GM19324 (cell line): ENCODE measurements around the gene LIMA1.
"Not testable (repeated sequence)": the region's sequence is repeated elsewhere in the genome, so short reads cannot be mapped to it uniquely, and the experiment has no call there.

Source experiments
- ATAC-seq: cut with Tn5 transposase; IDR thresholded peaks from one replicate; pipeline ENCODE4 v1.9.1; 2021; ENCODE audit warnings: mild to moderate bottlenecking, moderate library complexity; ENCODE audit not compliant: unreplicated experiment, low FRiP score

Gene LIMA1

DNA sequence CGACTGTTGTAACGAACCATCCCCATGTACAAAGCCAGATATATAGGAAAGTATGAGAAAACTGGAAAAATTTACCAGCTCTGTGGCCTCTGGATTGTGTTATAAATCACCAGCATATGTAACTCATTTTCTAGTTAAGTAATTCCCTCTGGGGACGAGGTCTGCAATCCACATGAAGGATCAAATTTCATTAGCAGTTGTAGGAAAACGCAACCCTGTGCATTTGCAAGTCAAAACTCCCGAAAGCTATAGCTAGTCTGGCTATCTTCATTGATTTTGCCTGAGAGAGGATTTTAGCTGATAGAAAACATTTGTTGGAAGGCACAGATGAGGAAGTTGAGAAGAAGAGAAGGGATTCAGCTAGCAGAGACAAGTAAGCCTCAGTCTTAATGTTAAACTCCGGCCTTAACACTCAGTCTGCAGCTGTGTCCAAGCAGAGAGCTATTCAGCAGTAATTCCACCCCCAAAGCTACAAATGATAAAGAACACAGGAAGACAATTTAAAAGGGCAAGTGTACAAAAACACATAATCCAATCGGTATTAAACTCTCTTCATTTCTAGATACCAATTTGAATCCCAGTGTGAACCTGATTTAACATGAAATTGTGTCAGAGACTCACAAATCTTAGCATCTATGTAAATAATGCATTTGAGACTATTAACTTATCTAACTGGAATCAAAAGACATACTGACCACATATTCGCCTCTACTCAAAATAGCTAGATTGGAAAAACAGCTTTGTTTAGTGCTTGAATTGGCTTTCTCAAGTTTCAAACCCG lies 61.9 kb downstream of the LIMA1 start:
- no peak for ATAC-seq

GRCh38 chr12:50220363-50220995 lies 62.8 kb downstream of the LIMA1 start:
- ATAC-seq = no peak

- no peak for ATAC-seq
Measured at GRCh38 chr12:50219544-50219943, 63.8 kb downstream of the LIMA1 start.

- not testable (repeated sequence) for ATAC-seq
Measured at GRCh38 chr12:50219001-50219400, 64.3 kb downstream of the LIMA1 start.

DNA sequence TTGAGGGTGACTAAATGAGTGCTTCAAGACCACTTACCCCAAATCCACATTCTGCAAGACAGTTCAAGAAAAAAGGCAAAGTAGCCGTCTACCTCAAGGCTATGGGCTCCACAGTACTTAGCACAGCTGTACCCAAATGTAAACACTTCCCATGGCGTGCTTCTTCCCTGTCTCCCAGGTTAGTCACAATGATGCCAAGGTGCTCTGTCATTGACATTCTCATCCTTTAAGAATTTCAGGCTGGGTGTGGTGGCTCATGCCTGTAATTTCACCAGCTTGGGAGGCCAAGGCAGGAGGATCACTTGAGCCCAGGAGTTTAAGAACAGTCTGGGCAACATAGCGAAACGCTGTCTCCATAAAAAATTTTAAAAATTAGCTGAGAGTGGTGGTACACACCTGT lies 64.9 kb downstream of the LIMA1 start:
- ATAC-seq = no peak

DNA sequence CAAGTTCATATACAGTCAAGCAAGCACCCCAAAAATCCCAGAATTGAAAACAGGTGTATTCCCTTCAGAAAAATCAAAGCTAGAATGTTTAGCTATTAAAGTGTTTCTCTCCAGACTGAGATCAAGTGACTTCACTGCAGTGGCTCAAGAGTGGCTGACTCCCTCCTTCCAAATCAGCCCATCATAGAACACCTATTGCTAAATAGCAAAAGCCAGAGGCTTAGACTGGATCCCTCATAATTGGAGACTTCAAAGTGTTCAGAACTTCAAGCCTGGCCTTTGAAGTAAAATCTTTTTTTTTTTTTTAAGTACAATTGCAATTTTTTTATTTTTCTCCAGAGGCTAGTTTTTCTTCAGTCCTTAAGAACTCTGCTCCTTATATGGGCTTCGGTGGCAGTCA lies 66.1 kb downstream of the LIMA1 start:
- ATAC-seq = no peak

GRCh38 chr12:50215033-50215432 lies 68.3 kb downstream of the LIMA1 start:
- ATAC-seq = no peak

DNA sequence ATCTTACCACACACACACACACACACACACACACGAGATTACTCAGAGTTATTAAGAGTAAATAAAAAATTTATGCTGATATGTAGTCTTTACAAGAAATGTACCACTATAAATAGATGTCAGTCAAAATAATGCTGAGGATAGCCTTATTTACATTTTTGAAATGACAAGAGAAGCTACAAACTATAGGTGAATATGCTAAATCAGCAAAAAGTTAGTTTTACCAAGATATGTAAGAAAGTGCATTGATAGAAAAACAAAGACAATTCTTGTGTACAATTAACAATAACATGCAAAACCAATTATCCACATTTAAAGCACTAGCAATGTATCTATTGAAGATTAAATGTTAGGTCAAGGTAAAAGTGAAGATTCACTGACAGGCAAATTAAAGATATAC lies 69.3 kb downstream of the LIMA1 start:
- ATAC-seq = no peak

GRCh38 chr12:50213439-50213838 lies 69.9 kb downstream of the LIMA1 start:
- no peak for ATAC-seq

- ATAC-seq = no peak
Measured at GRCh38 chr12:50212071-50212467, 71.3 kb downstream of the LIMA1 start.

DNA sequence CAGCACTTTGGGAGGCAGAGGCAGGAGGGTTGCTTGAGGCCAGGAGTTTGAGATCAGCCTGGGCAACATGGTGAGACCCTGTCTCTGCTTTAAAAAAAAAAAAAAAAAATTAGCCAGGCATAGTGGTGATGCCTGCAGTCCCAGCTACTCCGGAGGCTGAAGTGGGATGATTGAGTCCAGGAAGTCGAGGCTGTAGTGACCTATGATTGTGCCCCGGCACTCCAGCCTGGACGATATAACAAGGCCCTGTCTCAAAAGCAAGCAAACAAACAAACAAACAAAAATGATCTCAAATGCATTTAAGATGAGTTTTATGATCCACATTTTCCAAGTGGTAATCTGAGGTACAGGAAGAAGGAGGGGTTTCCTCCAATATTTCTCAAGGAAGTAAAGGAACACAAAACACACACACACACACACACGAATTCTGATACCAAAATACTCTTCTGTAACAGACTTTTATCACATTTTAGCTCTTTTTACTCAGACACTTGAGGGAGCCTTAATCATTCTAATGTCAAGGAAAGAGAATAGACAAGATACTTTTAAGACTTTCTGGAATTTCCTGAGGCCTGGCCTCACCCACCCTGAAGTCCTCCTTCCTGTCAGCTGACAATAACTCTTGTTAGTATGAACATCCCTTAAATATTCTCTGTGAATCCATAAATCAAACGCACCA lies 71.8 kb downstream of the LIMA1 start:
- ATAC-seq = no peak

- no peak for ATAC-seq
Measured at GRCh38 chr12:50207424-50207823, 75.9 kb downstream of the LIMA1 start.

GRCh38 chr12:50205648-50206047 lies 77.7 kb downstream of the LIMA1 start:
- ATAC-seq = no peak

DNA sequence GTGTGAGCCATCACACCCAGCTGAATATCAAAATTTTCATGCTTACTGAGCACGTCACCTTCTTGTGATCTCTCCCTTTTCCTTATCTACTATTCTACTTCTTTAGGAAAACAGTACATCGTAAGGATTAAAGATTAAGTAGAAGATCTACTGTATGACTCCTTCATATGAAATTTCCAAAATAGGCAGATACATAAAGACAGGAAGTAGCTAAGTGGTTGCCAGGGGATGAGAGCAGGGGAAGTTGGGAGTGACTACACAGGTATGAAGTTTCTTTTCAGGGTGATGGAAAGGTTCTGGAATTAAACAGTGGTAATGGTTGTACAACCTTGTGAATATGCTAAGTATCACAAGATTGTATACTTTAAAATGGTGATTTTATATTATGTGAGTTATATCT lies 79.6 kb downstream of the LIMA1 start:
- ATAC-seq = no peak

- no peak for ATAC-seq
Measured at GRCh38 chr12:50201987-50202521, 81.3 kb downstream of the LIMA1 start.

DNA sequence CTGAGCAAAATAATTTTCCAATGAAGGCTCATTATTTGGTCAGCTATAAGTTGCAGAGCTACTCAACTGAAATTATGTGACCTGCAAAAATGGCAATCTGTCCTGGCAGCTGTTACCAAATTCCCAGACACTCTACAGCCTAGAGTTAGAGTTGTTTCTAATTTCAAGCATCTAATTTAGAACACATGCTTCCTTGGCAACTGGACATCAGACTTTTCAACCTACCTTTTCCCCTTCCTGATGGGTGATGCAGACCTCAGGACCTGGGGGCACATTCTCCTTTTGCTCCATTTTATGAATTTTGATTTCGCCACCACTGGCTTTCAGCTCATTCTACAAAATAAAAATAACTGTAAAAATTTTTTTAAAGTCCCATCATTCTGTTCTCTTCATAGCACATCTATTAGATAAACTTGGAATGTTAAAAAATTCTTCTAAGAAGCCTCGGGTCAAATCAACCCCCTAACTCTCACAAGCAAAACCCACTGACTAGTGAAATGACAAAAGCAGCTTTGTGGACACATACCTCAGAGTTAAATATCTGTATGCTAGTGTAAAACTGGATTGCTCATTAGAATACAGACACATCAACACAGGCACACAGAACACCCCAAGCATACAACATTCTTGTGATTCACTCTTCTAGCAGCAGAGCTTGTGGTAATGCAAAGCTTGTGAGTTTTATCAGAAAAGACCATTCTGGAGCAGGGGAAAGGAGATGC lies 82.6 kb downstream of the LIMA1 start:
- ATAC-seq = no peak

GRCh38 chr12:50198829-50199228 lies 84.5 kb downstream of the LIMA1 start:
- no peak for ATAC-seq

DNA sequence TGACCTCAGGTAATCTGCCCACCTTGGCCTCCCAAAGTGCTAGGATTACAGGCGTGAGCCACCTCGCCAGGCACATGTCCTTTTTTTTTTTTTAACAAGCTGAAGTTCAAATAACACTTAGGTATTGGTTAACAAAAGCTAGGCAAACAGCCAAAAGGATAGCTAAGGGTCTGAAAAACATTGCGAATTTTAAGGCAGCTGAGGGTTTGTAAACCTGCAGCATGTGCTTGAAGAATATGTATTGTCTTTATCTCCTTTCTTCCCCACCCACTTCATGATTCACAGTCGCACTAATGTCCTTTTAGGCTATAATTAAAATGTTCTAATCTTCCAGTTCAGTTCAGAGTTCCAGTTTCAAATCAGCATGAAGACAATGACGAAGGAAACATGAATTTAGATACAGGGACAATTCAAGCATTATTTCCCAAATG lies 86.0 kb downstream of the LIMA1 start:
- no peak for ATAC-seq

GRCh38 chr12:50196537-50196936 lies 86.8 kb downstream of the LIMA1 start:
- ATAC-seq = no peak

DNA sequence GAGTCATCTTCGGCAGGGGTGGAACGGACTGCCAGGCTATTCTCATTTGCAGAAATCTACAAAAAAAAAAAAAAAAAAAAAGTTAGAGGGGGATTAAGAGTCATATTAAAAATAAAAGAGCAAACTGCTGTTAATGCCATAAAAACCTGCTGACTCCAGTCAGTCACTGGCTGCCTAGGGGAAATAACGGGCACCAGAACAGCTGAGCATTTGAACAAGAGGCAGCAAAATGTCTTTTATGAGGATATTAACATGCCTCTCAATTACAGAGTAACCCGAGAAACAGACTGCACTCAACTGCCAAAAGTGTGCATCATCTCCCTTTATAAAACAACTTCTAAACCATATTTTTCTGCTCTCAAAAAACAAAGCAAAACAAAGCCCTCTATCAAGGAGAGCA lies 87.5 kb downstream of the LIMA1 start:
- ATAC-seq = no peak

DNA sequence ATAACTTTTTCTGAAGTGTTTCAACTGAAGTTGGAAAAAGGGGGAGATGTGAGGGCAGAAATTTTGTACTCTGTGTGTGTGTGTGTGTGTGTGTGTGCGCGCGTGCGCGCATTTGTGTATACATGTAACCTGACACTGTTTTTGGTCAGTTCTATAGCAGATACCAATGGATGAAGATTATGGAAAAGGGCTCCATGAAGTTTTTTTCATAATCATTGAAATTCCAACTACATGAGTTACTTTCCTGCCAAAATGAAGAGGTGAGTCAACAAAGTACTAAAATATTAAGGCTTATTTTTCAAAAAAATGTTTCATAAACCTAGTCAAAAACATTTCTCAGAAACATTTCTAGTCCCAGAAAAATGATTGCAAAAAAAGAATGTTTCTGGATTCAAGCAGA lies 90.4 kb downstream of the LIMA1 start:
- no peak for ATAC-seq
